Stimulated activated CD4-positive, alpha-beta T cell treated with anti-CD3 and anti-CD28 coated beads, Interleukin-15, amount 100 ng/mL, for 24 hours (primary cell): ENCODE data around the gene BCL7C.

ENCODE experiments used
- DNase-seq: peaks from one replicate; pipeline ENCODE4 v3.0.0-alpha.2; 2020

Gene BCL7C

DNA sequence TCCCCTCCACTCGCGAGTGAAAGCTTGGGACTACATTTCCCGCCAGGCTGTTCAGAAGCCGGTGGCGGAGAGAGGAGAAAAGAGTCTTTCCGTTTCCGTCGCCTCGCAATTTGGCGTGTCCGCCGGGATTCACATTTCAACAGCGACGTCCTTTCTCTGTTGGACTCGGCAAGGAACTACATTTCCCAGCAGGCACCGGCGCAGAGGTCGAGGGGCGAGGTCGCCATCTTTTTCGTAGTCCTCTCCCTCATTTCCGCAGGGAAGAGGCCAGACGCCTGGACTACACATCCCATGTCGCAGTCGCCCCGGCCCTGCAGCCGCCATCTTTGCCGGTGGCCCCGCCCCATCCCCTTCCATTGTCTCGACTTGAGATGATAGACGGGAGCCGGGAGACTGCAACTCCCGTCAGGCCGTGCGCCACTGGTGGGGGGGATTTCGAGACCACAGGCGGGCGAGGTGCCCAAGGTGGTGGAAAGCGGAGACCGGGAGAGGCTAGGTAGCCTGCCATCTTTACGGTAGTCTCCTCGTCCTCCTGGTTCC lies 28.6 kb upstream of the BCL7C start:
- peak; percentile 100 for DNase-seq

DNA sequence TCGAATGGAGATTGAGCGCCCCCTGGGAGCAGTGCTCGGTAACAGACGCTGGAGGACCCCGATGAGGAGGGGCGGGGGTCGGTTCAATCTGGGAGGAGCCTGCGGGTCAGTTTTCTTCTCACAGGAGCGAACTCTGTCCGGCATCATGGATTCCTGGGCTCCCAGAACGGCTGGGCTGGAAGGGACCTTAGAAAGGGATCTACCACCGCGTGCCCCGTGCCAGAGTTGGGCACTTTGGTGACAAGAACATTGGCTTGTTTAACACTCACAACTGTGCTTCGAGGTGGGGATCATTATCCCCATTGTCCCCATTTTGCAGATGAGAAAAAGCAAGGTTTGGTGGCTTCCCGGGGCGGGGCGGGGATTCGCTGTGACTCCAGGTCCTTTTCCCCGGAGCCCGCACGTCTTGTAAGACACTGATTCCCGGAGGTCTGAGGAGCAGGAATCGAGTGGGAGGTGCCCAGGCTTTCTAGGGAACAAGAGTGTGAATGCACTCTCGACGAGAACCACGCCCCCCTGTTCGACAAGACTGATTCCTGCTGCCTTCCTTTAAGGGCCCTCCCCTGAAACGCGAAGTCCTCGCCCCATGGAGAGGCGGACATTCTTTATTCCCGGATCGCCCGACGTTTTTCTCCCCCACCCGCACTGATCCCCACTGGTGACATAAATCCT lies 28.0 kb upstream of the BCL7C start:
- peak; percentile 92 for DNase-seq

DNA sequence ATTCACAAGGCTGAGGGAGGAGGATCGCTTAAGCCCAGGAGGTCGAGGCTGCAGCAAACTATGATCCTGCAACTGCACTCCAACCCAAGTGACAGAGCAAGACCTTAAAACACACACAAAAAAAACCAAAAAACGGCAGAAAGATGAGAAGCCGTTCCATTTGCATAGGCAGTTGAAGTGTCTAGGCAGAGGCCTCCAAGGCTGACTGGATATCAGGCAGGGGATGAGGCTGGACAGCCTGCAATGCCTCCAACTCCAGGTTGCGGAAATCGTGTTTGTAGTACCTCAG lies 27.5 kb upstream of the BCL7C start:
- no peak for DNase-seq

DNA sequence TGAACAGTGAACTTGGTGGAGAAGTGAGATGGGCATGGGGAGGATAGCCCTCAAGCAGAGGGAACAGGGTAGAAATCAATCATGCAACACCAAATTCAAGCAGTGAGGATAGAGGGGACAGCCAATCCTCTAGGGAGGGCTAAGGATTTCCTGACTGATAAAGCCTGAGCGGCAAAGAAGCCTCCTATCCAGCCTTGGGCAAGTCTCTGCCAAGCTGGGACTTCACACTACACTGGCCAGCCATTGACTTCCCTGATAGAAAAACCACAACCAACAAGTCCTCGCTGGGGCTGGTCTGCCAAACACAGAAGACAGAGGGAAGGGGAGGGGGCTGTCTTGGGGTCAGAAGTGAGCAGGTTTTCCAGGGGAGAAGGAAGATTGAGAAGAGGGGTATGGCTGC lies 27.0 kb upstream of the BCL7C start:
- DNase-seq: no peak

DNA sequence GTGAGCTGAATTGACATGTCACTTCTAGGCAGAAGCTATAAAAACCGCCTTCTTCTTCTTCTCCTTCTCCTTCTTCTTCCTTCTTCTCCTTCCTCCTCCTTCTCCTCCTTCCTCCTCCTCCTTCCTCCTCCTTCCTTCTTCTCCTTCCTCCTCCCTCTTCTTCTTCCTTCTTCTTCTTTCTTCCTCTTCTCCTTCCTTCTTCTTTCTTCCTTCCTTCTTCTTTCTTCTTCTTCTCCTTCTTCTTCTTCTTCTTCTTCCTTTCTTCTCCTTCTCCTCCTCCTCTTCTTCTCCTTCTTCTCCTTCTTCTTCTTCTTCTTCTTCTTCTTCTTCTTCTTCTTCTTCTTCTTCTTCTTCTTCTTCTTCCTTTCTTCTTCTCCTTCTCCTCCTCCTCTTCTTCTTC lies 24.7 kb upstream of the BCL7C start:
- no peak for DNase-seq

DNA sequence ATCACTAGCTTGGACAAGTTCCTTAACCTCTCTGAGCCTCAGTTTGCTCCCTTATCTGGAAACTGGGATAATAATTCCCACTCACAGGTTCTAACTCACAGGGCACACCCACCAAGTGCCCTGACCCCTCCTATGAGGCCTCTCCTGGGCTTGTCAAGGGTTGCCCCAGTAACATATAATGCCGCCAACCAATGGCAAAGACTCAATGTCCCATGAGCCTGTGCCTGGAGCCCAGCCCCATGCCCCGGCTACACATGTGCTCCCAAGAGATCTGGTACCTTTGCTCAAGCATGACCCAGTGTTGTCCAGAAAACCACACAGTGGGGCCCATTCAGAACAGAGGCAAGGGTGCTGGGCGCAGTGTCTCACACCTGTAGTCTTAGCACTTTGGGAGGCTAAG lies 21.0 kb upstream of the BCL7C start:
- no peak for DNase-seq

DNA sequence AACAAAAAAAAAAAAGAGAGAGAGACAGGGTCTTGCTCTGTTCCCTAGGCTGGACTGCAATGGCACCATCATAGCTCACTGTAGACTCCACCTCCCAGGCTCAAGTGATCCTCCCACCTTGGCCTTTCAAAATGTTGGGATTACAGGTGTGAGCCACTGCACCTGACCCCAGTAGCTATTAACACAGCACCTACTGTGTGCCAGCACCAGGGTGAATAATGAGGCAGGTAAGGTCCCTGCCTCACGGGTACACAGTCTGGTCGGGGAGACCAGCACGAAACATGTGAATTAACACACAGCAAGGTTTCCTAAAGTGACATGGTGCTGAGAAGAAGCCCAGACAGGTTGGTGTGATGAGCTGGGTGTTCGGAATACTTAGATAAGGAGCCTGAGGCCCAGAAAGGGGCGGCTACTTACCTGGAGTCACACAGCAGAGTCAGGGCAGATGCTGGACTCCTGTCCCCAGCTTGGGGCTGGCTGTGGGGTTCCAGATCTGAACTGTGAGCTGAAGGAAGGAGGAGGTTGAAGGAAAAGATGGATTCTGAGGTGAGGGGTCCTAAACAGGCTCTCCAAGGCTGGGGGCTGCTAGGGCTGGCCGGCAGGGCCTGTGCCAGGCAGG lies 19.0 kb upstream of the BCL7C start:
- no peak for DNase-seq

DNA sequence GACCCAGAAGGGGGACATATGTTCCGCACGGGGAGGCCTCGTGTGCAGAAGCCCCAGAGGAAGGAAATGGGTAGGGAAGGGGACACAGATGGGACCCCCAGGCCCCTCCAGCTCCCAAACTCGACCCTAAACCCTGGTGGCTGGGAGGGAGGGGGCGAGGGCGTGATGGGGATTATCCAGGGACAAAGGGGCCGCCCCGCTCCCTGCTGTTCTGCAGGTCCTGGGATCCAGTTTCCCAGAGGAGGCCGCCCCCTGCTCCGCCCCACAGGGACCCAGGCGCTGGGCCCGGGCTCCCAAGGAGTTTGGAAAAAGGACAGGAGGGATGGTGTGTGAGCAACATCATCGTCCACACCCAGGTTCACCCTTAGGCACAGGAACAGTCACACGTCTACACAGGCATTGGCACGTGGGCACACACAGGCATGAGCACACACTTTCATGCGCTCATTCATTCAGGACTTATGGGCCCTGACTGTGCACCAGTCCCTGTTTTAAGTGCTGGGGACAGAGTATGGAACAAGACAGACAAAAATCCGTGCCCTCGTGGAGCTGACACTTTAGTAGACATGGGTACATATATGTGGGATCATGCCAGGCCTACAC lies 16.7 kb upstream of the BCL7C start:
- no peak for DNase-seq

DNA sequence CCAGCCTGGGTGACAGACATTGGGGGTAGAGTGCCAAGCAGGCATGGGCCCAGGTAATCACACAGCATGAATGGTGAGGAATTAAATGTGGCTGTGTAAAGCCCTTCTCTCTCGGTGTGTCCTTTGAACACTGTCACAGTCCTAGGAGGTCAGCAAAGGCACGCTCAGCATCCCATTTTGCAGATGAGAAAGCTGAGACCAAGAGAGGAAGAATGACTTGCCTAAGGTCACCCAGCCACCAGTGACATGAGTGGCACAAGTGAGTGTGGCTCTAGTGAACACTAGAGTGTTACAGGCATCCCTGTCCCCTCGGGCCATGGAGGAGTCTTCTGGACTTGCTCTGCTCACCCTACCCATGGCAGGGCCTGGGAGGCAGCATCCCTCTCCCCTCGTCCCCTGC lies 13.2 kb upstream of the BCL7C start:
- DNase-seq: no peak

DNA sequence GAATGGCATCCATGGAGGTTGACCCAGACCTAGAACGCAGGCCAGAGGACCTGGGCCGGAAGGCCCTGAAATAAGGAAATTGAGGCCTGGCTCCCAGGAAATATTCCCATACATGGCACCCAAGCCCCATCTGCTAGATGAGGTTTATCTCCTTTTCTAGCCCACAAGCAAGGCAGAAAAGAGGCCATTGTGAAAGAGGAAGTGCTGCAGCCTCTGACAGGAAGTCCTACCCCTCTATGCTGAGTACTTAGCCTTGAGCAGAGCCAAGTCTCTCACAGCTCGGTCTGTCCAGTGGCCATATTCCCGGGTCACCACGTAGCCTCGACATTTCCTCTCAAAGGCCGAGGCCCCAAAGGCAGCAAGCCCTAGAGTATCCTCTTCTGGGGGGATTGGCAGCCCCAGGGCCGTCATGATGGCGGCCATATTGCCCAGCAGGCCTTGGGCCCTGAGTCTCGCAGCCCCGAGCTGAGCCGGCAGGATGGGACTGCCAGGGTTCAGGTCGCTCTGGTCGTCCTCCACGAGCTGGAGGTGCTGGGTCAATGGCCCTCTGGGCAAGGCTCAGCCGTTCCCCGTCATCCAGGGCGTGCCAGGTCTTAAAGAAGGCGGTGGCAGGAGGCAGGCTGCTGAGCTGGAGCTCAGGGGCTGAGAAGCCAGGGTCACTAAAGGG lies 10.4 kb upstream of the BCL7C start:
- no peak for DNase-seq

DNA sequence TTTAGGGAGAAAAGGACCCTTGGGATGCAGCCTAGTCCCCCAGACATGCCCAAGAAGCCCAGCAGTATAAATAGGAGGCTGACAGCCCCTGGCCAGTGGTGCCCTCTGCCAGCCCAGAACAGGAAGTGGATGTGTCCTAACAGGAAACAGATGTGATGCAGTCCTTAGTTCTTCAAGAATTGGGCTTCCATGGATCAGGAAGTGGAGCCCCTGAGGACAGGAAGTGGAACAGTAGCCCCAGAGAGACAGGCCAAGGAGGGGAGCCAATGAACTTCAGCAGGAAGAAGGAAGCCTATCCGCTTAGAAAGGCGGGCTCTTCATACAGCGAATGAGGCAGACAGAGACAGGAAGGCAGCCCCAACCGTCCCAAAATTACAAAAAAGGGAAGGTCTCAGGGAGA lies 9.7 kb upstream of the BCL7C start:
- no peak for DNase-seq

DNA sequence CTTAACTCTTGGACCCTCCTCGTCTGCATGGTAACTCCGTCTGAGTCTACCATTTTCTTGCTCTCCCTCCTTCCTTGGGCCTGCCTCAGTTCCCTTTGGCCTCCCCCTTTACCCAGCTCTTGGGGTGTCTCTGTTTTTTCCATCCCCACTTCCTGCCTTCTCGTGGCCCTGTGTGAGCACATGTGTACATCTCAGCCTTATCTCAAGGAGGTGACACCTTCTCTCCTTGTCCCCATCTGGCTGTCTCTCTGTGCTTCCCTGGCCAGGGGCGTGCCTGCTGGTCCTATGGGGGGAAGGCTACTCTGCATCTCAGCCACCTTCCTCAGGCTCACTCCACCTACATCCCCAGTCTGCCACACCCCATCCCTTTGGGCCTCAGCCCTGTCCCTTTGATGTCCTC lies 9.1 kb upstream of the BCL7C start:
- peak; percentile 29 for DNase-seq

DNA sequence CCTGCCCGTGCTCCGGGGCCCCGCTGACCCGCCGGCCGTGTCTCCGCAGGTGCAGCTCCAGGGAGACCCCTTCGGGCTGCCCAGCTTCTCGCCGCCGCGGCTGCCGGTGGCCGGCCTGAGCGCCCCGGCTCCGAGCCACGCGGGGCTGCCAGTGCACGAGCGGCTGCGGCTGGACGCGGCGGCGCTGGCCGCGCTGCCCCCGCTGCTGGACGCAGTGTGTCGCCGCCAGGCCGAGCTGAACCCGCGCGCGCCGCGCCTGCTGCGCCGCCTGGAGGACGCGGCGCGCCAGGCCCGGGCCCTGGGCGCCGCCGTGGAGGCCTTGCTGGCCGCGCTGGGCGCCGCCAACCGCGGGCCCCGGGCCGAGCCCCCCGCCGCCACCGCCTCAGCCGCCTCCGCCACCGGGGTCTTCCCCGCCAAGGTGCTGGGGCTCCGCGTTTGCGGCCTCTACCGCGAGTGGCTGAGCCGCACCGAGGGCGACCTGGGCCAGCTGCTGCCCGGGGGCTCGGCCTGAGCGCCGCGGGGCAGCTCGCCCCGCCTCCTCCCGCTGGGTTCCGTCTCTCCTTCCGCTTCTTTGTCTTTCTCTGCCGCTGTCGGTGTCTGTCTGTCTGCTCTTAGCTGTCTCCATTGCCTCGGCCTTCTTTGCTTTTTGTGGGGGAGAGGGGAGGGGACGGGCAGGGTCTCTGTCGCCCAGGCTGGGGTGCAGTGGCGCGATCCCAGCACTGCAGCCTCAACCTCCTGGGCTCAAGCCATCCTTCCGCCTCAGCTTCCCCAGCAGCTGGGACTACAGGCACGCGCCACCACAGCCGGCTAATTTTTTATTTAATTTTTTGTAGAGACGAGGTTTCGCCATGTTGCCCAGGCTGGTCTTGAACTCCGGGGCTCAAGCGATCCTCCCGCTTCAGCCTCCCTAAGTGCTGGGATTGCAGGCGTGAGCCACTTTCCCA lies 8.4 kb upstream of the BCL7C start:
- DNase-seq: peak; percentile 69

DNA sequence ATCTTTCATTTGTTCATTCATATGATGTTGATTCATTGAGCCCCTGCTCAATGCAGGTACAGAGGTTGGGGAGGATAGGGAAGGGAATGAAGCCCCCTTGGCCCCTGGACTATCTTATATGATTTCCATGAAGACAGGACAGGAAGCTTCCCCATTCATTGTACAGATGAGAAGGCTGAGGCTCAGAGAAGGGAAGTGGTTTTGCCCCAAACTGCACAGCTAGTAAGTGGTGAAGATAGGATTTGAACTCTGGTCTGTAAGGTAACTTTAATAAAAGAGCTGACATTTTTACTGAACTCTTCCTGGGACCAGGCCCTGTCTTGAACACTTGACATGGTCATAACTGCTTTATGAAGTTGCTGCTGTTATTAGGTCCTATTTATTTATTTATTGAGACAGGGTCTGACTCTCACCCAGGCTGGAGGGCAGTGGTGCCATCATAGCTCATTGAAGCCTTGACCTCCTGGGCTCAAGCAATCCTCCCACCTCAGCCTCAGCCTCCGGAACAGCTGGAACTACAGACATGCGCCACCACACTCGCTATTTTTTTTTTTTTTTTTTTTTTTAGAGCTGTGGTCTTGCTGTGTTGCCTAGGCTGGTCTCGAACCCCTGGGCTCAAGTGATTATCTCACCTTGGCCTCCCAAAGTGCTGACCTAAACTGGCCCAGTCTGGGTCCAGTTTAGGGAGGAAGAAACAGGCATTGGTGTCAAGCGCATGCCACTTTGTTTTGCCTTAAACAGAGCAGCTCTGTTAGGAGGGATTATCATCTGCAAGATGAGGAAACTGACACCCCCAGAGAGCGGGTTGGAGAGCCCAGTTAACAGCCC lies 7.5 kb upstream of the BCL7C start:
- DNase-seq: no peak

DNA sequence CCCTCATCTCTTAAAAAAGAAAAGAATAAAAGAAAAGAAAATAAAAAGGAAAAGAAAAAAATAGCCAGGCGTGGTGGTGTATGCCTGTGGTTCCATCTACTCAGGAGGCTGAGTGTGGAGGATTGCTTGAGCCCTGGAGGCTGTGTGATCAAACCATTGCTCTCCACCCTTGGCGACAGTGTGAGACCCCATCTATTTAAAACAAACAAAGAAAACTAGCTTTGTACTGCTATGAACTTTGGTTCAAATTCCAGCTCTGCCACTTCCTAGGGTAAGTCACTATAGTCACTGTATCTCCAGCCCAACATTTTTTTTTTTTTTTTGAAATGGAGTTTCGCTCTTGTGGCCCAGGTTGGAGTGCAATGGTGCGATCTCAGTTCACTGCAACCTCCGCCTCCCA lies 6.7 kb upstream of the BCL7C start:
- no peak for DNase-seq

DNA sequence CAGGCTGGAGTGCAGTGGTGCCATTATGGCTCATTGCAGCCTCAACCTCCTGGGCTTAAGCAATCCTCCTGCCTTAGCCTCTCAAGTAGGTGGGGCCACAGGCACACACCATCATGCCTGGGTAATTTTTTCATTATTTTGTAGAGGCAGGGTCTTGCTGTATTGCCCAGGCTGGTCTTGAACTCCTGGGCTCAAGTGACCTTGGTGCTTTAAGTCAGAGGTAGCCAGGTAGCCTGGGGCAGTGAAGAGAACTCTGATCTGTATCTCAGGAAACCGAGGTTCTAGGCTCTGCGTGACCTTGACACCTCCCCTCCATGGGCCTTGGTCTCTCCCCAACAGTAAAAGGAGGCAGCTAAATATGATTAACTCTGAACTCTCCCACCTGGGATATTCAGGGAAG lies 5.9 kb upstream of the BCL7C start:
- DNase-seq: no peak

DNA sequence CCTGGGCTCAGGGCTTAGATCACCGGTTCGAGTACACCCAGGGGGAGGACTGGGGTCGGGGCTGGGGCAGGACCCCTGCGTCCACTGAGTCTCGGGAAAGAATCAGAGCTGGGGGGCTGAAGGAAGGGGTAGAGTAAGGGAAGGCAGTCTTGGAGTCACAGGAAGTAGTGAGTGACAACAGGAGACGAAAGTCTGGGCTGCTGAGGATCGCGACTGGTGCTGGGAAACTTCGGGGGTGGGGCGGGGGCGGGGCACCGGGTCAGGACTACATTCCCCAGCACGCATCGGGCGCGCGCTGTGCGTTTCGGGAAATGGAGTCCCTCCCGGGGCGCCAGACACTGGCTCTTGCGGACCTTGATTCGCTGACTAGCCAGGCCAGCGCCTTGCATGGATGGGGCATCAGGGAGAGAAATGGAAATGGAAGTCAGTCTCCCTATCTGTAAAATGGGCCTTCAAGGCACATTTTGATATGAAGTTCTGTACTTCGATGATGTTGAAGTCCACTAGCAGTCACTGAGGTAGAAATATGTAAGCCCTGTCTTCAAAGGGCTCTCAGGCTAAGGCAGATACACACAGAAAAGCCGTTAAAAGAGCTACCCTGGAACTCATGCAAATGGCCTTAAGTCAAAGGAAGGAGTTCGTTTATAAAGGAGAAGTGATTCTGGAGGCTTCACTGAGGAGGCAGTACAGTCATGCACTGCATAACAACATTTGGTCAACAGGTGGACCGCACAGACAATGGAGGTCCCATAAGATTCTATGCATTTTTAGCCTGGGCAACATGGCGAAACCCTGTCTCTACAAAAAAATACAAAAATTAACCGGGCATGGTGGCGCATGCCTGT lies 3.2 kb upstream of the BCL7C start:
- DNase-seq: peak; percentile 89

DNA sequence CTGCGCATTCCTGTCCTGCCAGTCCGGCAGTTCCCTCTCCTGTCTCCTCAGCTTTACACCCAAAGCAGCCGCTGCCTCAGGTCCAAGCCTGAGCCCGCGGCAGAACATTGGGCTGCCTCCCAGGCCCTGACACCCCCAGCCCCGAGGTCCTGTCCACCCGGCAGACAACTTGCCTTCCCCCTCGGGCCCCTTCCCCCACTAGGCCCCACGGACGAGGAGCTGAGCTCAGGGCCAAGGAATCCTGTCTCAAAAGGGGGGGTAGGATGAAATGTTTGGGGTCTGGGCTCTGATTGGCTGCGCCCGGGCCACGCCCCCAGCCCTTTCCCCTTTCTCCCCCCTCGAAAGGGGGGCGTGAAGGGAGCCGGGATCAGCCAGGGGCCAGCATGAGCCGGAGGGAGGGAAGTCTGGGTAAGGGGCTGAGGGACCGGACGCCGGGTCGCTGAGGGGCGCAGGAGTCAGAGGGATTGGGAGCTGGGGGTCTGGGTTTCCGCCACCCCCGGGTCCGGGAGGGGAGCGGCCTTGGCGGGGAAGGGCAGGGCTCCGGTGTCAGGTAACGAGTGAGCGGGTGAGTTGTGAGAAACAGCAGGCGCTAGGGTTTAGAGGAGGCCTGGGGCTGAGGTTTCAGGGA lies 2.5 kb upstream of the BCL7C start, which contains the start of gene CTF1:
CTF1 (plus strand) TSS at position 354 of the 628 bp plus-strand sequence; CDS start at position 384, 30 bp downstream.
- DNase-seq: no peak

DNA sequence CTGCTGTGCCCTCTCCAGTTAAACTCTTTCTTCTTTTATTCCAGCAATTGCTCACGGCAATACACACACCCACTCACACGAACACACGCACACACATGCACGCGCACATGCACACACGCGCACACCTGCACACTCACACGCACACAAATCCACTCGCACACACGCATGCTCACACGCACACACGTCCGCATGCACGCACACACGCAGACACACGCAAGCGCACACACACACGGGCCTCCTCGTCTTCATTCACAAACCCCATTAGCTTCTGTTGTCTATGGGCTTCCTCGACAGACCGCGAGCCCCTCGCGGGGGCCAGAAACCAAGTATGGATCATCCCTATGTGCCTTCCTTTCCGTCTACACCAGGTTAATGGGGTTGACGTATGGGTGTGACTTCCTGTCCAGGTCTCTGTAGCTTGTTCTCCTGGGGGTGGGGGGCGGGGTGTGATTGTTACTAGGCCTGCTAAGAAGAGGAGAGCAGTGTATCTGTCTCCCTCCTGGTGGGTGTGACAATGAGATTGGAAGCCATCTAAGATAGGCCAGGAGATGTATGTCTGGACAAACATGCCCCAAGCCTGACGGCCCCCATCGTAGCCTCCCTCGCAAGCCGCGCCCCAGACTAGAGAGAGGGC lies 1.9 kb upstream of the BCL7C start:
- no peak for DNase-seq
